GM19397 (cell line): Measurements from ENCODE around the gene NACC1.
"Not testable (repeated sequence)": the region's sequence is repeated elsewhere in the genome, so short reads cannot be mapped to it uniquely, and the experiment has no call there.

Experiments
- ATAC-seq: cut with Tn5 transposase; IDR thresholded peaks from one replicate; pipeline ENCODE4 v1.9.1; 2021; ENCODE audit warnings: mild to moderate bottlenecking, moderate library complexity; ENCODE audit not compliant: unreplicated experiment

The NACC1 gene

GRCh38 chr19:13138171-13138915, 20.3 kb downstream of the NACC1 start:
- no peak for ATAC-seq

- no peak for ATAC-seq
These were observed 20.8 kb downstream of the NACC1 start for GRCh38 chr19:13138916-13139198.

- no peak for ATAC-seq
These were observed 21.7 kb downstream of the NACC1 start for GRCh38 chr19:13139633-13140311.

- ATAC-seq = no peak
These were observed 28.9 kb downstream of the NACC1 start for GRCh38 chr19:13146763-13147563.

- not testable (repeated sequence) for ATAC-seq
These were observed 31.1 kb downstream of the NACC1 start for GRCh38 chr19:13149173-13149627.

GRCh38 chr19:13149628-13150186, 31.6 kb downstream of the NACC1 start:
- ATAC-seq = peak; percentile 7

- peak; percentile 38 for ATAC-seq
These were observed 32.3 kb downstream of the NACC1 start, which contains the start of the genes IER2 and STX10 for GRCh38 chr19:13150187-13150930. Gene IER2 (plus strand): TSS chr19:13150411. CDS start chr19:13153187, 2,776 bp downstream. Gene STX10 (minus strand): TSS chr19:13150375. CDS start chr19:13150173, 202 bp downstream.

GRCh38 chr19:13150931-13151604, 33.0 kb downstream of the NACC1 start:
- no peak for ATAC-seq

GRCh38 chr19:13151605-13152355, 33.7 kb downstream of the NACC1 start:
- ATAC-seq = peak; percentile 40

- ATAC-seq = peak; percentile 3
These were observed 34.4 kb downstream of the NACC1 start for GRCh38 chr19:13152356-13152973.

GRCh38 chr19:13152974-13153568, 35.0 kb downstream of the NACC1 start:
- peak; percentile 25 for ATAC-seq

GRCh38 chr19:13153569-13154240, 35.6 kb downstream of the NACC1 start:
- no peak for ATAC-seq

- no peak for ATAC-seq
These were observed 36.2 kb downstream of the NACC1 start for GRCh38 chr19:13154241-13154778.

GRCh38 chr19:13154911-13155471, 36.9 kb downstream of the NACC1 start:
- no peak for ATAC-seq

- peak; percentile 20 for ATAC-seq
These were observed 37.7 kb downstream of the NACC1 start for GRCh38 chr19:13155472-13156359.

- ATAC-seq = no peak
These were observed 41.6 kb downstream of the NACC1 start for GRCh38 chr19:13159713-13160112.
